ENCODE results near the gene GALNT15. TPM values are rescaled to one million over a fixed set of nuclear protein-coding genes. Genes with fewer than 3 reads are reported as not detected.

The GALNT15 gene
- total and polyA plus RNA-seq, 2 donors (not counting 3 experiments of a cell fraction or from before 2014, with no cell fraction given): 0.87 to 5.4 TPM

DNA sequence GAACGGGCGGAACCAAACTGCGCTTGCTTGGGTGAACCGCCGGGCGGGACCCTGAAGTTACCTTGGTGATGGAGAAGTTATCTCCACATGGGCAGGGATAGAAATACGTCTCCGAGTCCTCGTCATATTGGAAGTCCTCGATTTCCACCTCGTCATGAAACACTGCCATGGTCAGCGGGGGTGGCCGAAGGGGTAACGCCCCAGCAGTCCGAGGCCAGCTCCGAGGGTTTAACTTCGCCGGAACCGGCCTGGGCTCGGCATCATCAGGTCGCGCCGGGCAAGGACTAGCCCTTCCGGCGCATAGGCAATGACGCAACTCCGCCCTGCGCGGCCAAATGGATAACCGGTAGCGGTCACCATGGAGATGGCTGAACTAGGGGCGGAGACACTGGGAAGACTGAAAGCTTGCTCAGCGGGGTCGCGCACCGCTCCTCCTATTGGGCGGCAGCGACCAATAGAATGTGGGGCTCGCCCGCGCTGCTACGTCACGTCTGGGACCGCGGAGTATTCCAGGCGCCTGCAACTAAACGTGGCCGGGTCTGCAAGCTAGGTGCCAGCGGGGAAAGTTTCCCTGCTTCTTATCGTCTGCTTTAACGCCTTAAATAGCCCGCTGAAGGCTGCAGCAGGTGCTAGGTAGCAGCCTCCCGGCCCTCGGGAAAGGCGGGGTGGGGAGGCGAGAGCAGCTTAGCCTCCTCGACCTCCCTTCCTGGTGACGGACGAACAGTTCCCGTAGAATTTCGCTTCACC is 90.4 kb downstream of the GALNT15 start, which contains the start of the genes DPH3 and OXNAD1:
Gene DPH3, minus strand, starts transcription at position 236 of the 747 bp plus-strand sequence. Its CDS starts 67 bp downstream, at position 169.
Gene OXNAD1, plus strand, starts transcription at position 505 of the 747 bp plus-strand sequence. CDS start 5,741 bp downstream, outside the sequence.
- Histone ChIP-seq H3K36me3 (ENCODE audit: control insufficient read depth in 2 of 2, extremely low read depth in 1 of 2, insufficient read depth in 2 of 2, low read length in 2 of 2) (peaks cover 0 to 2% of the 10 kb centered on the region in 2 experiments), H3K27me3 (ENCODE audit: control insufficient read depth in 2 of 2, insufficient read depth in 2 of 2, low read length in 2 of 2) (no peaks in the 10 kb centered on the region), H3K9me3 (replicated peaks; ENCODE audit: control insufficient read depth, insufficient read depth, low read length) (no peaks in the 10 kb centered on the region), H2AFZ (ENCODE audit: low read depth, low read length) (peak within 1 kb of the TSS; percentile 95), H3K27ac (ENCODE audit: insufficient read depth, low read depth, low read length) (peak within 1 kb of the TSS; percentile 82), H4K20me1 (replicated peaks; ENCODE audit: control insufficient read depth, extremely low read depth, insufficient read depth, low read length) (no peaks in the 10 kb centered on the region), H3K4me2 (ENCODE audit: insufficient read depth, low read length) (peak within 1 kb of the TSS; percentile 98), H3K4me1 (ENCODE audit: control insufficient read depth, extremely low read depth, insufficient read depth, low read length) (peaks cover 23% of the 10 kb centered on the region), H3K4me3 (replicated peaks in 1 of 3; ENCODE audit: insufficient read depth in 1 of 3, low read depth in 1 of 3, low read length in 3 of 3) (peak within 1 kb of the TSS; percentile 66 to 93 (median 72)), H3K79me2 (ENCODE audit: control insufficient read depth, insufficient read depth, low read length) (peaks cover 51% of the 10 kb centered on the region), H3K9me1 (replicated peaks; ENCODE audit: control insufficient read depth, extremely low read depth, insufficient read depth, low read length) (no peaks in the 10 kb centered on the region), H3K9ac (replicated peaks; ENCODE audit: extremely low read depth, insufficient read depth, low read length) (peak within 1 kb of the TSS; percentile 95)
- TF ChIP-seq CTCF (IDR thresholded peaks at IDR 0.05; ENCODE audit: extremely low read depth in 1 of 2, insufficient read depth in 1 of 2, low read depth in 1 of 2, low read length in 2 of 2) (no peak), POLR2AphosphoS5 (IDR thresholded peaks at IDR 0.05; ENCODE audit: insufficient read depth, low read depth, low read length) (peak; percentile 55), GATA2 (IDR thresholded peaks at IDR 0.05; ENCODE audit: insufficient read depth, insufficient read length, low read depth, low read length) (no peak), EZH2 (IDR thresholded peaks at IDR 0.05; ENCODE audit: borderline replicate concordance, low read depth, low read length, severe bottlenecking) (no peak), JUN (IDR thresholded peaks at IDR 0.05; ENCODE audit: borderline replicate concordance, insufficient read depth, insufficient read length, low read depth) (peak; percentile 6), MYC (IDR thresholded peaks at IDR 0.05; ENCODE audit: low read depth, low read length) (no peak), FOS (IDR thresholded peaks at IDR 0.05; ENCODE audit: borderline replicate concordance, insufficient read depth, low read length) (no peak), MAX (IDR thresholded peaks at IDR 0.05; ENCODE audit: insufficient read depth, insufficient read length) (peak; percentile 16), POLR2A (IDR thresholded peaks at IDR 0.05; ENCODE audit: low read depth, low read length) (peak; percentile 82)
- POLR2A ChIA-PET: interaction anchor here (0.5 to 0.8 kb wide), 3 partner anchors 214 to 658 kb away, joined by 3 to 12 read pairs (median 4); no protein-coding TSS in a partner anchor
- peak; percentile 99 for FAIRE-seq
- BruUV-seq (replicated peaks): no TSS peak
- DNase-seq (ENCODE audit: low read depth, low spot score): peak; percentile 99
- CTCF ChIA-PET: interaction anchor here (1.1 to 5.9 kb wide), 6 partner anchors 17 to 634 kb away, joined by 4 to 70 read pairs (median 6); no protein-coding TSS in a partner anchor
- intact Hi-C loops (cut with micrococcal nuclease) (loop anchor here (1.0 kb wide), 2 partner anchors 12 to 247 kb away; no protein-coding TSS in a partner anchor), dilution Hi-C loops (cut with MboI; ENCODE audit: extremely low pct_ligation_motif_present, low sequenced_read_pairs) (no loop called here)
